GM12878 (cell line): ENCODE results near the gene C5orf15.

Source experiments
- ATF7 ChIP-seq: fragments of 450-650 bp; IDR thresholded peaks from 2 replicates; pipeline ENCODE4 v1.6.1; 2016; ENCODE audit warnings: low read depth, mild to moderate bottlenecking
- CTCF ChIP-seq, 3 experiments: IDR thresholded peaks in 2 of 3; conservative IDR thresholded peaks in 1 of 3; 2 replicates each; pipeline ENCODE4 v1.5.1; 2011; ENCODE audit warnings: low read depth in 3 of 3, low read length in 3 of 3, mild to moderate bottlenecking in 3 of 3, control low read depth in 2 of 3, moderate library complexity in 2 of 3, inconsistent platforms in 1 of 3, mixed read lengths in 1 of 3; ENCODE audit not compliant: control insufficient read depth in 2 of 3, insufficient read depth in 1 of 3; ENCODE audit errors: extremely low read depth in 1 of 3
- POLR2AphosphoS5 ChIP-seq: IDR thresholded peaks from 2 replicates; pipeline ENCODE4 v1.6.1; 2011; ENCODE audit warnings: mild to moderate bottlenecking, low read length, inconsistent platforms
- TF ChIP-seq, protein P1 (sequence below): IDR thresholded peaks from 2 replicates; pipeline ENCODE4 v1.6.1; 2012; ENCODE audit warnings: low read depth, low read length, improper control_type of control experiment

DNA sequence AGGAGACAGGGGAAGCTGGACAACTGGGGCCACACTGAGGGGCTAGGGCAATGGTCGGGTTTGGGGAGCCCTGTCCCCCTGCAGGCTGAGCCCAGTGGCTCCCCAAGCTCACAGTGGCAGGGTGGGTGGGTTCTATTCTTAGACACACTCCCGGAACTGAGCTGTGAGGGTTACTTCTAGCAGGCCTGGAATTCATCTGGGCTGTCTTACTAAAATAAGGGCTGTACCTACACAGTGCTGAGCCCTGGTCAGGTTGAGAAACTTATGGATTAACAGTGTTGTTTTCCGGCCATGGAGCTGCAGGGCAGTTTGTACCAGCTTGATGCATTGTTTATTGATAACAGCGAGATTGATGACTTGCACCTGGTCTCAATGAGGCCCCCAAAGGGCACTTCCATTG lies 58.8 kb downstream of the C5orf15 start:
- TF ChIP-seq CTCF (IDR thresholded peaks at IDR 0.05 in 2 of 3, conservative IDR thresholded peaks at IDR 0.05 in 1 of 3; ENCODE audit: control insufficient read depth in 2 of 3, extremely low read depth in 1 of 3, insufficient read depth in 1 of 3, low read depth in 3 of 3, low read length in 3 of 3) (no peak), ATF7 (no peak), POLR2AphosphoS5 (no peak)
- TF ChIP-seq, protein P1, sequence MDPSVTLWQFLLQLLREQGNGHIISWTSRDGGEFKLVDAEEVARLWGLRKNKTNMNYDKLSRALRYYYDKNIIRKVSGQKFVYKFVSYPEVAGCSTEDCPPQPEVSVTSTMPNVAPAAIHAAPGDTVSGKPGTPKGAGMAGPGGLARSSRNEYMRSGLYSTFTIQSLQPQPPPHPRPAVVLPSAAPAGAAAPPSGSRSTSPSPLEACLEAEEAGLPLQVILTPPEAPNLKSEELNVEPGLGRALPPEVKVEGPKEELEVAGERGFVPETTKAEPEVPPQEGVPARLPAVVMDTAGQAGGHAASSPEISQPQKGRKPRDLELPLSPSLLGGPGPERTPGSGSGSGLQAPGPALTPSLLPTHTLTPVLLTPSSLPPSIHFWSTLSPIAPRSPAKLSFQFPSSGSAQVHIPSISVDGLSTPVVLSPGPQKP = no peak
